ENCODE measurements around the gene FLRT2. TPM values are rescaled to one million over a fixed set of nuclear protein-coding genes. Genes with fewer than 3 reads are reported as not detected.

FLRT2 gene
- total RNA-seq, 1 experiment from 2014 or later, result 13.2 TPM

GRCh38 chr14:85580536-85581140, 50.7 kb downstream of the FLRT2 start:
- TF ChIP-seq, protein P1, sequence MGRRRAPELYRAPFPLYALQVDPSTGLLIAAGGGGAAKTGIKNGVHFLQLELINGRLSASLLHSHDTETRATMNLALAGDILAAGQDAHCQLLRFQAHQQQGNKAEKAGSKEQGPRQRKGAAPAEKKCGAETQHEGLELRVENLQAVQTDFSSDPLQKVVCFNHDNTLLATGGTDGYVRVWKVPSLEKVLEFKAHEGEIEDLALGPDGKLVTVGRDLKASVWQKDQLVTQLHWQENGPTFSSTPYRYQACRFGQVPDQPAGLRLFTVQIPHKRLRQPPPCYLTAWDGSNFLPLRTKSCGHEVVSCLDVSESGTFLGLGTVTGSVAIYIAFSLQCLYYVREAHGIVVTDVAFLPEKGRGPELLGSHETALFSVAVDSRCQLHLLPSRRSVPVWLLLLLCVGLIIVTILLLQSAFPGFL (CRISPR knock-in tag; IDR thresholded peaks at IDR 0.05; ENCODE audit: borderline replicate concordance), result no peak
- TF ChIP-seq ZNF396 (CRISPR knock-in tag; IDR thresholded peaks at IDR 0.05; ENCODE audit: borderline replicate concordance) (no peak), JUN (CRISPR knock-in tag; IDR thresholded peaks at IDR 0.05) (no peak), ZNF671 (CRISPR knock-in tag; IDR thresholded peaks at IDR 0.05) (no peak)
- H3K27me3 Mint-ChIP-seq (ENCODE audit: low read depth), result no peaks in the 10 kb centered on the region
- POLR2A ChIA-PET, result no interaction called here
- no peaks in the 10 kb centered on the region for H3K36me3 Mint-ChIP-seq
- H3K4me1 Mint-ChIP-seq, result peaks cover 60% of the 10 kb centered on the region
- DNase-seq (ENCODE audit: low spot score) (no peak), ATAC-seq (no peak)
- H3K4me3 Mint-ChIP-seq, result no peak overlapping the region
- no peaks in the 10 kb centered on the region for H3K9me3 Mint-ChIP-seq
- no peak overlapping the region for H3K27ac Mint-ChIP-seq
- CTCF ChIA-PET, result no interaction called here

DNA sequence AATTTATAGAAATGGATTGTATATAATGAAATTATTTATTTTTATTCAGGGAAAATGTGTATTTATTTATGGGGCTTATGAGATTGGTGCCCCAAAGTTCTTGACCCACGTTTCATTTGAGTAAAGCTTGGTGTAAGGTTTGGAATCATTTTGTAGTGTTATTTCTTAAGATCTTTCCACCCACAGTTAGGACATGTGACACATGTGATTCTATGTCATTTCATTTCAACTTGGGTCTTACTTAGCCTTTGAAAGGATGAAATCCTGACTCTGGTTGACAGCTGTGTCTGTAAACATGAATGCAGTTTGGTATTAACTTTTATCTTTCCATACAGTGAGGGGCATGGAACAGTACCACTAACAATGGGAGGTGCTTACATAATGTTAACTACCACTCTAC, 51.7 kb downstream of the FLRT2 start:
- Mint-ChIP-seq H3K9me3 (no peaks in the 10 kb centered on the region), H3K27ac (no peak overlapping the region), H3K27me3 (ENCODE audit: low read depth) (no peaks in the 10 kb centered on the region), H3K4me3 (no peak overlapping the region), H3K4me1 (peaks cover 50% of the 10 kb centered on the region), H3K36me3 (no peaks in the 10 kb centered on the region)
- POLR2A ChIA-PET, result no interaction called here
- ATAC-seq (no peak), DNase-seq (ENCODE audit: low spot score) (no peak)
- CTCF ChIA-PET, result no interaction called here
- TF ChIP-seq RELA (CRISPR knock-in tag; IDR thresholded peaks at IDR 0.05; ENCODE audit: borderline replicate concordance) (no peak), STAT6 (CRISPR knock-in tag; conservative IDR thresholded peaks at IDR 0.05; ENCODE audit: low read depth) (no peak), JUN (CRISPR knock-in tag; IDR thresholded peaks at IDR 0.05) (no peak), HMGXB4 (CRISPR knock-in tag; IDR thresholded peaks at IDR 0.05) (no peak), SOX15 (CRISPR knock-in tag; IDR thresholded peaks at IDR 0.05) (no peak), TEAD1 (CRISPR knock-in tag; IDR thresholded peaks at IDR 0.05) (no peak), NFE2L1 (CRISPR knock-in tag; IDR thresholded peaks at IDR 0.05) (no peak), GTF2I (CRISPR knock-in tag; conservative IDR thresholded peaks at IDR 0.05) (no peak), ATF1 (CRISPR knock-in tag; IDR thresholded peaks at IDR 0.05) (no peak), ZNF121 (CRISPR knock-in tag; IDR thresholded peaks at IDR 0.05) (no peak), ELF4 (CRISPR knock-in tag; IDR thresholded peaks at IDR 0.05; ENCODE audit: low read depth) (no peak), ZNF281 (CRISPR knock-in tag; IDR thresholded peaks at IDR 0.05) (no peak), FOXP1 (CRISPR knock-in tag; IDR thresholded peaks at IDR 0.05; ENCODE audit: borderline replicate concordance) (no peak), OVOL2 (CRISPR knock-in tag; IDR thresholded peaks at IDR 0.05; ENCODE audit: borderline replicate concordance) (no peak), NR3C1 (CRISPR knock-in tag; conservative IDR thresholded peaks at IDR 0.05; ENCODE audit: low read depth) (no peak)
- TF ChIP-seq, protein P2, sequence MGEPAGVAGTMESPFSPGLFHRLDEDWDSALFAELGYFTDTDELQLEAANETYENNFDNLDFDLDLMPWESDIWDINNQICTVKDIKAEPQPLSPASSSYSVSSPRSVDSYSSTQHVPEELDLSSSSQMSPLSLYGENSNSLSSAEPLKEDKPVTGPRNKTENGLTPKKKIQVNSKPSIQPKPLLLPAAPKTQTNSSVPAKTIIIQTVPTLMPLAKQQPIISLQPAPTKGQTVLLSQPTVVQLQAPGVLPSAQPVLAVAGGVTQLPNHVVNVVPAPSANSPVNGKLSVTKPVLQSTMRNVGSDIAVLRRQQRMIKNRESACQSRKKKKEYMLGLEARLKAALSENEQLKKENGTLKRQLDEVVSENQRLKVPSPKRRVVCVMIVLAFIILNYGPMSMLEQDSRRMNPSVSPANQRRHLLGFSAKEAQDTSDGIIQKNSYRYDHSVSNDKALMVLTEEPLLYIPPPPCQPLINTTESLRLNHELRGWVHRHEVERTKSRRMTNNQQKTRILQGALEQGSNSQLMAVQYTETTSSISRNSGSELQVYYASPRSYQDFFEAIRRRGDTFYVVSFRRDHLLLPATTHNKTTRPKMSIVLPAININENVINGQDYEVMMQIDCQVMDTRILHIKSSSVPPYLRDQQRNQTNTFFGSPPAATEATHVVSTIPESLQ (CRISPR knock-in tag; IDR thresholded peaks at IDR 0.05), result no peak
- TF ChIP-seq, protein P3, sequence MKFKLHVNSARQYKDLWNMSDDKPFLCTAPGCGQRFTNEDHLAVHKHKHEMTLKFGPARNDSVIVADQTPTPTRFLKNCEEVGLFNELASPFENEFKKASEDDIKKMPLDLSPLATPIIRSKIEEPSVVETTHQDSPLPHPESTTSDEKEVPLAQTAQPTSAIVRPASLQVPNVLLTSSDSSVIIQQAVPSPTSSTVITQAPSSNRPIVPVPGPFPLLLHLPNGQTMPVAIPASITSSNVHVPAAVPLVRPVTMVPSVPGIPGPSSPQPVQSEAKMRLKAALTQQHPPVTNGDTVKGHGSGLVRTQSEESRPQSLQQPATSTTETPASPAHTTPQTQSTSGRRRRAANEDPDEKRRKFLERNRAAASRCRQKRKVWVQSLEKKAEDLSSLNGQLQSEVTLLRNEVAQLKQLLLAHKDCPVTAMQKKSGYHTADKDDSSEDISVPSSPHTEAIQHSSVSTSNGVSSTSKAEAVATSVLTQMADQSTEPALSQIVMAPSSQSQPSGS (CRISPR knock-in tag; IDR thresholded peaks at IDR 0.05; ENCODE audit: borderline replicate concordance, low read depth), result no peak
- TF ChIP-seq, protein P1 (CRISPR knock-in tag; IDR thresholded peaks at IDR 0.05; ENCODE audit: borderline replicate concordance), result no peak
- TF ChIP-seq, protein P4, sequence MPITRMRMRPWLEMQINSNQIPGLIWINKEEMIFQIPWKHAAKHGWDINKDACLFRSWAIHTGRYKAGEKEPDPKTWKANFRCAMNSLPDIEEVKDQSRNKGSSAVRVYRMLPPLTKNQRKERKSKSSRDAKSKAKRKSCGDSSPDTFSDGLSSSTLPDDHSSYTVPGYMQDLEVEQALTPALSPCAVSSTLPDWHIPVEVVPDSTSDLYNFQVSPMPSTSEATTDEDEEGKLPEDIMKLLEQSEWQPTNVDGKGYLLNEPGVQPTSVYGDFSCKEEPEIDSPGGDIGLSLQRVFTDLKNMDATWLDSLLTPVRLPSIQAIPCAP (CRISPR knock-in tag; IDR thresholded peaks at IDR 0.05), result no peak
